ENCODE results near the gene PRSS33. TPM values are rescaled to one million over a fixed set of nuclear protein-coding genes. Genes with fewer than 3 reads are reported as not detected.

Gene PRSS33
- total and polyA plus RNA-seq, 2 of the 8 experiments (the other 6 are each of a cell fraction or from before 2014, with no cell fraction given) = 0.09 TPM; not detected in 1

DNA sequence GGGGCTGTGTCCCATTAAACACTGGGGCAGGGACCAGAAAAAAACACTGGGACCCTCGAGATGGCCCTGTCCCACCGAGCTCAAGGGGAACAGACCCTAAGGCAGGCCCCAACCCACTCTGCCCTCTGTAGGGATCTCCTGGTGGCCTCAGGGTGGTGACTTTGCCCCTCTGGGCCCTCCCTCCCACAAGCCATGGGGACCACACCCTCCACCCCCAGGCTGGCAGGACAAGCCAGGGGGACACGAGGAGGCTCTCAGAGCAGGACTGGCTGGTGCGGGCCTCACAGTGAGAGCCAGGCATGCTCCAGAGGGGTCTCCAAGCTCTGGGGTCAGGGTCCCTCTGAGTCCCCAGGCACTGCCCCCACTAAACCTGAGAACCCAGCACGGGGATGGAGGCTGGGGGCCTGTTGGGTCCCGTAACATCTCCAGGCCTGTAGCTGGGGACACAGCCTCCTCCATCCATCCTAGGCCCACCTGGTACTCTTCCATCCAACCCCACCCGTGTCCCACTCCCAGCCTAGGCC is 49.4 kb downstream of the PRSS33 start:
- Histone ChIP-seq H3K23ac (ENCODE audit: insufficient read length) (no peak overlapping the region), H3K14ac (ENCODE audit: insufficient read length) (no peak overlapping the region), H4K5ac (ENCODE audit: insufficient read length, low read depth, low read length) (no peak overlapping the region), H2BK20ac (ENCODE audit: low read length) (no peak overlapping the region), H3K18ac (ENCODE audit: extremely low read depth, low read length) (no peak overlapping the region), H4K20me1 (replicated peaks in 1 of 2; ENCODE audit: control insufficient read depth in 1 of 2, insufficient read depth in 2 of 2, low read length in 2 of 2) (peaks cover 0 to 1% of the 10 kb centered on the region in 2 experiments), H2BK15ac (ENCODE audit: low read length) (no peak overlapping the region), H4K8ac (ENCODE audit: extremely low read depth, insufficient read depth, low read length) (no peak overlapping the region), H3K4ac (replicated peaks; ENCODE audit: insufficient read length, low read depth, low read length) (no peak overlapping the region), H3K56ac (replicated peaks; ENCODE audit: insufficient read length, low read depth, low read length) (no peak overlapping the region), H3K4me2 (ENCODE audit: insufficient read depth in 1 of 2, low read depth in 2 of 2, low read length in 2 of 2) (no peak overlapping the region), H2BK120ac (replicated peaks; ENCODE audit: low read depth, low read length) (no peak overlapping the region), H3K27ac (ENCODE audit: low read depth, low read length) (no peak overlapping the region), H3K4me3 (ENCODE audit: extremely low read depth in 1 of 4, insufficient read depth in 2 of 4, low read depth in 3 of 4, low read length in 4 of 4) (no peak overlapping the region), H3K9me3 (ENCODE audit: insufficient read depth in 2 of 2, low read depth in 1 of 2, low read length in 1 of 2) (no peaks in the 10 kb centered on the region), H2AK5ac (ENCODE audit: low read depth, low read length) (no peak overlapping the region), H3K36me3 (ENCODE audit: control insufficient read depth in 2 of 4, insufficient read depth in 4 of 4, low read length in 3 of 4) (no peaks in the 10 kb centered on the region), H3K27me3 (replicated peaks in 1 of 4; ENCODE audit: control insufficient read depth in 3 of 4, extremely low read depth in 1 of 4, insufficient read depth in 3 of 4, low read length in 3 of 4) (no peaks in the 10 kb centered on the region), H2BK12ac (ENCODE audit: low read depth, low read length) (no peak overlapping the region), H3K79me2 (ENCODE audit: control insufficient read depth in 1 of 2, insufficient read depth in 2 of 2, low read length in 2 of 2) (no peaks in the 10 kb centered on the region), H3K9ac (replicated peaks in 1 of 4; ENCODE audit: extremely low read depth in 1 of 4, low read depth in 3 of 4, low read length in 3 of 4) (no peak overlapping the region), H3K79me1 (ENCODE audit: low read depth, low read length) (no peaks in the 10 kb centered on the region), H2BK5ac (ENCODE audit: low read depth, low read length) (no peak overlapping the region), H3K4me1 (replicated peaks in 1 of 4; ENCODE audit: control insufficient read depth in 3 of 4, insufficient read depth in 4 of 4, low read length in 3 of 4) (peaks cover 0 to 3% (median 0%) of the 10 kb centered on the region in 4 experiments; a peak in 4 of 7 replicates), H4K91ac (replicated peaks; ENCODE audit: insufficient read length, low read length) (no peak overlapping the region), H2AFZ (ENCODE audit: low read length) (no peak overlapping the region), H3K23me2 (ENCODE audit: low read depth, low read length) (no peaks in the 10 kb centered on the region)
- 75% methylated on average over 6 of the region's 7 CpGs; no CpG with 5 or more reads in 1 of the 2 experiments for WGBS, 2 experiments (ENCODE audit: extremely low coverage in 1 of 2, insufficient coverage in 1 of 2, insufficient read length in 1 of 2, insufficient replicate concordance in 2 of 2, low coverage in 1 of 2, low lambda C conversion rate in 2 of 2, missing lambda C conversion rate in 1 of 2)
- ChIA-PET POLR2A (ENCODE audit: partially characterized antibody) (interaction anchor here (0.9 to 8.0 kb wide), 5 partner anchors 13 to 35 kb away, joined by 4 to 96 read pairs (median 6); partner anchors contain the start of gene SRRM2), CTCF (ENCODE audit: partially characterized antibody) (interaction anchor here (0.6 to 1.3 kb wide), 2 partner anchors 12 to 58 kb away, joined by 4 read pairs; no protein-coding TSS in a partner anchor)
- FAIRE-seq = no peak
- DNase-seq (ENCODE audit: low read depth in 1 of 2, low spot score in 2 of 2) = no peak
- TF ChIP-seq JUN (IDR thresholded peaks at IDR 0.05; ENCODE audit: low read depth, low read length) (no peak), TAF1 (IDR thresholded peaks at IDR 0.05; ENCODE audit: low read depth, low read length) (no peak), CHD2 (IDR thresholded peaks at IDR 0.05; ENCODE audit: low read length) (no peak), CEBPB (IDR thresholded peaks at IDR 0.05; ENCODE audit: low read depth, low read length) (no peak), SIN3A (conservative IDR thresholded peaks at IDR 0.05 in 1 of 2, IDR thresholded peaks at IDR 0.05 in 1 of 2; ENCODE audit: low read depth in 1 of 2, low read length in 2 of 2) (no peak), TCF12 (IDR thresholded peaks at IDR 0.05; ENCODE audit: low read depth, low read length) (no peak)
- TF ChIP-seq, protein P1, sequence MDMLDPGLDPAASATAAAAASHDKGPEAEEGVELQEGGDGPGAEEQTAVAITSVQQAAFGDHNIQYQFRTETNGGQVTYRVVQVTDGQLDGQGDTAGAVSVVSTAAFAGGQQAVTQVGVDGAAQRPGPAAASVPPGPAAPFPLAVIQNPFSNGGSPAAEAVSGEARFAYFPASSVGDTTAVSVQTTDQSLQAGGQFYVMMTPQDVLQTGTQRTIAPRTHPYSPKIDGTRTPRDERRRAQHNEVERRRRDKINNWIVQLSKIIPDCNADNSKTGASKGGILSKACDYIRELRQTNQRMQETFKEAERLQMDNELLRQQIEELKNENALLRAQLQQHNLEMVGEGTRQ (IDR thresholded peaks at IDR 0.05; ENCODE audit: low read length) = no peak
- TF ChIP-seq, protein P2, sequence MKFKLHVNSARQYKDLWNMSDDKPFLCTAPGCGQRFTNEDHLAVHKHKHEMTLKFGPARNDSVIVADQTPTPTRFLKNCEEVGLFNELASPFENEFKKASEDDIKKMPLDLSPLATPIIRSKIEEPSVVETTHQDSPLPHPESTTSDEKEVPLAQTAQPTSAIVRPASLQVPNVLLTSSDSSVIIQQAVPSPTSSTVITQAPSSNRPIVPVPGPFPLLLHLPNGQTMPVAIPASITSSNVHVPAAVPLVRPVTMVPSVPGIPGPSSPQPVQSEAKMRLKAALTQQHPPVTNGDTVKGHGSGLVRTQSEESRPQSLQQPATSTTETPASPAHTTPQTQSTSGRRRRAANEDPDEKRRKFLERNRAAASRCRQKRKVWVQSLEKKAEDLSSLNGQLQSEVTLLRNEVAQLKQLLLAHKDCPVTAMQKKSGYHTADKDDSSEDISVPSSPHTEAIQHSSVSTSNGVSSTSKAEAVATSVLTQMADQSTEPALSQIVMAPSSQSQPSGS (IDR thresholded peaks at IDR 0.05; ENCODE audit: low read length) = no peak
- TF ChIP-seq, protein P3, sequence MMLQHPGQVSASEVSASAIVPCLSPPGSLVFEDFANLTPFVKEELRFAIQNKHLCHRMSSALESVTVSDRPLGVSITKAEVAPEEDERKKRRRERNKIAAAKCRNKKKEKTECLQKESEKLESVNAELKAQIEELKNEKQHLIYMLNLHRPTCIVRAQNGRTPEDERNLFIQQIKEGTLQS (IDR thresholded peaks at IDR 0.05; ENCODE audit: insufficient read depth, low read depth, low read length) = no peak
- TF ChIP-seq, protein P4, sequence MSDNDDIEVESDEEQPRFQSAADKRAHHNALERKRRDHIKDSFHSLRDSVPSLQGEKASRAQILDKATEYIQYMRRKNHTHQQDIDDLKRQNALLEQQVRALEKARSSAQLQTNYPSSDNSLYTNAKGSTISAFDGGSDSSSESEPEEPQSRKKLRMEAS (IDR thresholded peaks at IDR 0.05) = no peak
